GM12875 (cell line): ENCODE results near the gene IGSF21.

Experiments
- H3K4me3 ChIP-seq: one replicate; pipeline ENCODE4 v1.5.1; 2011; ENCODE audit warnings: low read depth, low read length, control low read depth
- TF ChIP-seq, protein P1 (sequence below): IDR thresholded peaks from 2 replicates; pipeline ENCODE4 v1.5.1; 2011; ENCODE audit warnings: low read depth, mild to moderate bottlenecking, control low read depth, inconsistent platforms, low read length, moderate library complexity, borderline replicate concordance; ENCODE audit not compliant: insufficient read depth

Gene IGSF21

DNA sequence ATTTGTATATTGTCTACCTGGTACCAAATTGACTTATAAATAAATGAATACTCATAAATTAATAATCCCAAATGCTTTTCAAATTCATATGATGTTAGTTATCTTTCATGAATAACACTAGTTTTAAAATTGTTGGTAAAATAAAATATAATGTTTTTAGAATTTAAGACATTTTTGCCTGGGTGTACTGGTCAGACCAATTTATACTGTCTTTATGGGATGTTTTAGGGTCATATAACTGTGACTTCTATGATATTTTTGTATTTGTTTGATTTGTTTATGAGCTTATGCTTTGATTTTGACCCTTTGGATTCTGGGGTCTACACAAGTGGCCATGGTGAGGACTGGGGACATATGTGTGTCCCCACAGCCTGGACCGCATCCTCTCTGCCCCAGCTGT lies 319.0 kb downstream of the IGSF21 start:
- H3K4me3 ChIP-seq = no peak overlapping the region
- TF ChIP-seq, protein P1, sequence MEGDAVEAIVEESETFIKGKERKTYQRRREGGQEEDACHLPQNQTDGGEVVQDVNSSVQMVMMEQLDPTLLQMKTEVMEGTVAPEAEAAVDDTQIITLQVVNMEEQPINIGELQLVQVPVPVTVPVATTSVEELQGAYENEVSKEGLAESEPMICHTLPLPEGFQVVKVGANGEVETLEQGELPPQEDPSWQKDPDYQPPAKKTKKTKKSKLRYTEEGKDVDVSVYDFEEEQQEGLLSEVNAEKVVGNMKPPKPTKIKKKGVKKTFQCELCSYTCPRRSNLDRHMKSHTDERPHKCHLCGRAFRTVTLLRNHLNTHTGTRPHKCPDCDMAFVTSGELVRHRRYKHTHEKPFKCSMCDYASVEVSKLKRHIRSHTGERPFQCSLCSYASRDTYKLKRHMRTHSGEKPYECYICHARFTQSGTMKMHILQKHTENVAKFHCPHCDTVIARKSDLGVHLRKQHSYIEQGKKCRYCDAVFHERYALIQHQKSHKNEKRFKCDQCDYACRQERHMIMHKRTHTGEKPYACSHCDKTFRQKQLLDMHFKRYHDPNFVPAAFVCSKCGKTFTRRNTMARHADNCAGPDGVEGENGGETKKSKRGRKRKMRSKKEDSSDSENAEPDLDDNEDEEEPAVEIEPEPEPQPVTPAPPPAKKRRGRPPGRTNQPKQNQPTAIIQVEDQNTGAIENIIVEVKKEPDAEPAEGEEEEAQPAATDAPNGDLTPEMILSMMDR = no peak
